GM23248 (cell line): ENCODE measurements around the gene ABLIM2.

ENCODE experiments used
- EZH2 ChIP-seq: fragments of 200-600 bp; sonication (generic); IDR thresholded peaks from 2 replicates; pipeline ENCODE4 v1.6.1; 2018; ENCODE audit warnings: antibody characterized with exemption, mild to moderate bottlenecking; ENCODE audit not compliant: insufficient read depth, poor library complexity, severe bottlenecking
- EZH2phosphoT487 ChIP-seq: fragments of 200-600 bp; sonication (generic); IDR thresholded peaks from 2 replicates; pipeline ENCODE4 v1.6.1; 2018; ENCODE audit warnings: antibody characterized with exemption, moderate library complexity, mild to moderate bottlenecking, low read depth; ENCODE audit not compliant: insufficient read depth

DNA sequence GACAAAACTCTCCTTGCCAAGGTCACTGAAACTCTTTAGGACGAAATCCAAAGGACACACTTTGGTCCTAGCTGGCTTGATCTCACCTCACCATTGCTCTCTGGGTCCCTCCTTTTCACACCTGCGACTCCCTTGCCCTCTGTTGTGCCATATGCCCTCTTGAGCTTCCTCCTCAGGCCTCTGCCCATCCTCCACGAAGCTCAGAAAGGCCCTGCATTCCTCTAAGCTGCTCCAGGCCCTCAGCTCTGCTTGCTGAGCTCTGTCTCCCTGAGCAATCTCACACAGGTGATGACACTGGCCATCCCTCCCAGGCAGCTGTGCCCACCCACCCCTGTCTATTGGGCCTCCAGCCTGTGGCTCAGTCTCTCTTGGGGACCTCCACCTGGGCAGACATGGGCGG lies 208.9 kb downstream of the ABLIM2 start:
- TF ChIP-seq EZH2phosphoT487 (no peak), EZH2 (no peak)
